ENCODE measurements around the gene PDYN. TPM values are rescaled to one million over a fixed set of nuclear protein-coding genes. Genes with fewer than 3 reads are reported as not detected.

PDYN gene
- total RNA-seq, 1 experiment from 2014 or later, result not detected

GRCh38 chr20:2001119-2001518 is 7.3 kb upstream of the PDYN start:
- no peaks in the 10 kb centered on the region for H3K36me3 ChIP-seq (ENCODE audit: low read depth)
- no peaks in the 10 kb centered on the region for H3K4me1 ChIP-seq (replicated peaks; ENCODE audit: insufficient read depth)
- H3K4me3 ChIP-seq, result no peak overlapping the region
- H3K27ac ChIP-seq, result no peak overlapping the region
- H4K20me1 ChIP-seq (ENCODE audit: insufficient read depth), result no peaks in the 10 kb centered on the region
- H3K9me2 ChIP-seq (ENCODE audit: insufficient read depth), result no peaks in the 10 kb centered on the region; the same call in 1 of the 2 replicates
- no peaks in the 10 kb centered on the region for H3K79me2 ChIP-seq (ENCODE audit: low read depth)
- ChIA-PET POLR2A (ENCODE audit: unreplicated experiment) (no interaction called here), CTCF (no interaction called here)
- no peak overlapping the region for H2AFZ ChIP-seq
- peaks cover 66% of the 10 kb centered on the region for H3K27me3 ChIP-seq (ENCODE audit: insufficient read depth, low read depth)
- H3F3A ChIP-seq (ENCODE audit: insufficient read depth, low read depth), result no peaks in the 10 kb centered on the region
- H3K9me3 ChIP-seq (ENCODE audit: insufficient read depth, low read depth), result no peaks in the 10 kb centered on the region
- intact Hi-C loops (cut with micrococcal nuclease; ENCODE audit: unreplicated experiment), result no loop called here
- BruUV-seq (replicated peaks), result no TSS peak
- no peak for DNase-seq
- H3K4me2 ChIP-seq, result no peak overlapping the region
- TF ChIP-seq EZH2 (IDR thresholded peaks at IDR 0.05; ENCODE audit: low read depth), result no peak
- TF ChIP-seq, protein P1, sequence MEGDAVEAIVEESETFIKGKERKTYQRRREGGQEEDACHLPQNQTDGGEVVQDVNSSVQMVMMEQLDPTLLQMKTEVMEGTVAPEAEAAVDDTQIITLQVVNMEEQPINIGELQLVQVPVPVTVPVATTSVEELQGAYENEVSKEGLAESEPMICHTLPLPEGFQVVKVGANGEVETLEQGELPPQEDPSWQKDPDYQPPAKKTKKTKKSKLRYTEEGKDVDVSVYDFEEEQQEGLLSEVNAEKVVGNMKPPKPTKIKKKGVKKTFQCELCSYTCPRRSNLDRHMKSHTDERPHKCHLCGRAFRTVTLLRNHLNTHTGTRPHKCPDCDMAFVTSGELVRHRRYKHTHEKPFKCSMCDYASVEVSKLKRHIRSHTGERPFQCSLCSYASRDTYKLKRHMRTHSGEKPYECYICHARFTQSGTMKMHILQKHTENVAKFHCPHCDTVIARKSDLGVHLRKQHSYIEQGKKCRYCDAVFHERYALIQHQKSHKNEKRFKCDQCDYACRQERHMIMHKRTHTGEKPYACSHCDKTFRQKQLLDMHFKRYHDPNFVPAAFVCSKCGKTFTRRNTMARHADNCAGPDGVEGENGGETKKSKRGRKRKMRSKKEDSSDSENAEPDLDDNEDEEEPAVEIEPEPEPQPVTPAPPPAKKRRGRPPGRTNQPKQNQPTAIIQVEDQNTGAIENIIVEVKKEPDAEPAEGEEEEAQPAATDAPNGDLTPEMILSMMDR (conservative IDR thresholded peaks at IDR 0.05), result no peak

DNA sequence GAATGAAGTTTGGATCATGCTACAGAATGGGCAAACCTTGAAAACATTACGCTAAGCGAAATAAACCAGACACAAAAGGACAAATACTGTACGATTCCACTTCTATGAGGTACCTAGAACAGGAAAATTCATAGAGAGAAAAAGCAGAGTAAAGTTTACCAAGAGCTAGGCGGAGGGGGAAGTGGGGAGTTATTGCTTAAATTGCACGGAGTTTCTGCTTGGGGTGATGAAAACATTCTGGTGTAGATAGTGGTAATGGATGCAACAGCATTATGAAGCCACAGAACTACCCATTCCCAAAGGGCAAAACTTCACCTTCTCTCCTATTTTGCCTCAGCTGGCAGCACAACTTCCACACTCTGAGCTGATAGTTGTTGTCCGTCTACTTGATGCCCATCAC is 6.4 kb upstream of the PDYN start:
- Histone ChIP-seq H3K4me1 (replicated peaks; ENCODE audit: insufficient read depth) (no peaks in the 10 kb centered on the region), H2AFZ (no peak overlapping the region), H3K79me2 (ENCODE audit: low read depth) (no peaks in the 10 kb centered on the region), H3F3A (ENCODE audit: insufficient read depth, low read depth) (no peaks in the 10 kb centered on the region), H3K9me3 (ENCODE audit: insufficient read depth, low read depth) (no peaks in the 10 kb centered on the region), H3K4me3 (no peak overlapping the region), H3K4me2 (no peak overlapping the region), H3K9me2 (ENCODE audit: insufficient read depth) (no peaks in the 10 kb centered on the region; the same call in 1 of the 2 replicates), H4K20me1 (ENCODE audit: insufficient read depth) (no peaks in the 10 kb centered on the region), H3K27me3 (ENCODE audit: insufficient read depth, low read depth) (peaks cover 75% of the 10 kb centered on the region), H3K27ac (no peak overlapping the region), H3K36me3 (ENCODE audit: low read depth) (no peaks in the 10 kb centered on the region)
- CTCF ChIA-PET, result no interaction called here
- intact Hi-C loops (cut with micrococcal nuclease; ENCODE audit: unreplicated experiment), result no loop called here
- no TSS peak for BruUV-seq (replicated peaks)
- POLR2A ChIA-PET (ENCODE audit: unreplicated experiment), result no interaction called here
- TF ChIP-seq, protein P1 (conservative IDR thresholded peaks at IDR 0.05), result no peak
- no peak for TF ChIP-seq EZH2 (IDR thresholded peaks at IDR 0.05; ENCODE audit: low read depth)
- no peak for DNase-seq

DNA sequence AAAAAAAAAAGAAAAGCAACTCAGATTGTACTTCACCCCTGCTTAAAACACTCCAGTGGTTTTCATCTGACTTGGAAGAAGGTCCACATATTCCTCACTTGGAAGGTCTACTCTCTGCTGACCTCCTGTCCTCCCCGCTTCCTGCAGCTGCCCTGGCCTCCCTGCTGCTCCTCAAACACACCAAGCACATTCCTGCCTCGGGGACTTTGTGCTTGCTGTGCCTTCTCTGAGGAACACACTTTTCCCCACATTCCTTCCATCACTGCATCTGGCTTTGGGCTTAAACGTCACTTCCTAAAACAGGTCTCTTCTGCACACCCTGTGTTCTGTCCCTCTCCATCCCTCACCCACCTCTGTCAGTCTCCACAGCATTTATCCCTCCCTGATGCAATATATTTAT is 4.9 kb upstream of the PDYN start:
- Histone ChIP-seq H3K27ac (no peak overlapping the region), H2AFZ (no peak overlapping the region), H3F3A (ENCODE audit: insufficient read depth, low read depth) (no peaks in the 10 kb centered on the region), H4K20me1 (ENCODE audit: insufficient read depth) (no peaks in the 10 kb centered on the region), H3K9me3 (ENCODE audit: insufficient read depth, low read depth) (no peaks in the 10 kb centered on the region), H3K4me2 (no peak overlapping the region), H3K4me3 (no peak overlapping the region), H3K27me3 (ENCODE audit: insufficient read depth, low read depth) (peaks cover 90% of the 10 kb centered on the region), H3K79me2 (ENCODE audit: low read depth) (no peaks in the 10 kb centered on the region), H3K9me2 (ENCODE audit: insufficient read depth) (no peaks in the 10 kb centered on the region), H3K4me1 (replicated peaks; ENCODE audit: insufficient read depth) (no peaks in the 10 kb centered on the region), H3K36me3 (ENCODE audit: low read depth) (no peaks in the 10 kb centered on the region)
- ChIA-PET POLR2A (ENCODE audit: unreplicated experiment) (no interaction called here), CTCF (no interaction called here)
- BruUV-seq (replicated peaks), result no TSS peak
- TF ChIP-seq, protein P1 (conservative IDR thresholded peaks at IDR 0.05), result no peak
- no peak for TF ChIP-seq EZH2 (IDR thresholded peaks at IDR 0.05; ENCODE audit: low read depth)
- intact Hi-C loops (cut with micrococcal nuclease; ENCODE audit: unreplicated experiment), result no loop called here
- DNase-seq, result no peak

All from PC-9 (cell line).